ENCODE measurements around the gene CCDC90B.
"Not testable (repeated sequence)": the region's sequence is repeated elsewhere in the genome, so short reads cannot be mapped to it uniquely, and the experiment has no call there.

CCDC90B gene, protein sequence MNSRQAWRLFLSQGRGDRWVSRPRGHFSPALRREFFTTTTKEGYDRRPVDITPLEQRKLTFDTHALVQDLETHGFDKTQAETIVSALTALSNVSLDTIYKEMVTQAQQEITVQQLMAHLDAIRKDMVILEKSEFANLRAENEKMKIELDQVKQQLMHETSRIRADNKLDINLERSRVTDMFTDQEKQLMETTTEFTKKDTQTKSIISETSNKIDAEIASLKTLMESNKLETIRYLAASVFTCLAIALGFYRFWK

DNA sequence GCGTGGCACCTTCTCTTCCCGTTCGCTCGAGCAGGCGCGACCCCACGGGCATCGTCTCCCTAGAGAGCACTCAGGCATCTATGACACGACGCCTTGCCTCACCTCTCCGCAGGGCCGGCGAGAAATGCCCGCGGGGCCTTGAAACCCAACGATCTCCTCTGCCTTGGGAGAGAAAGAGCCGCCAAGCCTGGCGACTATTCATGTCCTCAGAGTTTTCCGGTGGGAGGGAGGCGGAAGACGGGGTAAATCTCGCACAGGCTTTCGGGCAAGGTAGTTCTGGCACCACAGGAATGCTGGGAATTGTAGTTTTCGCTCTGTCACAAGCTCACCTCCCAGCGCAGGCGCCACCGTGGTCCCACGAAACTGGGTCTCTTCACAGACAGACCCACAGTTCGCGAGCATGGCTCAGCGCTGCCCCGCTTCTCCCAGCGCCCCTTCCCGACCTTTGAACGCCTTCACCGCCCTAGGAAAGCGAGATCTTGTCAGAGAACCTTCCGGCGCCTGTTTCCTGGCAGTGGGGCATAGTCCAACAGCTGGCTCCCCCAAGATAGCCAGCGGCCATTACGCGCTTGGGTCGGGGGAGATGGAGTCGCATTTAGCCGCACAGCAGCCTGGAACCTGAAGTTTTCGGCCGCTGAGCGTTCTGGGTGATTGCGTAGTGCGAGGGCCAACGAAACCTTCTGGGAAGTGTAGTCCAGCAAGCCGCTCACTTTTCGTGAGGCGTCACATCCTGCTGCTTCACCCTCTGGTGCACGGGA is at the start of gene CCDC90B:
TSS of gene CCDC90B (minus strand) at position 597 of the 758 bp plus-strand sequence. CDS start at position 202, 395 bp downstream.
- DNase-seq (ENCODE audit: low read depth): peak; percentile 95

DNA sequence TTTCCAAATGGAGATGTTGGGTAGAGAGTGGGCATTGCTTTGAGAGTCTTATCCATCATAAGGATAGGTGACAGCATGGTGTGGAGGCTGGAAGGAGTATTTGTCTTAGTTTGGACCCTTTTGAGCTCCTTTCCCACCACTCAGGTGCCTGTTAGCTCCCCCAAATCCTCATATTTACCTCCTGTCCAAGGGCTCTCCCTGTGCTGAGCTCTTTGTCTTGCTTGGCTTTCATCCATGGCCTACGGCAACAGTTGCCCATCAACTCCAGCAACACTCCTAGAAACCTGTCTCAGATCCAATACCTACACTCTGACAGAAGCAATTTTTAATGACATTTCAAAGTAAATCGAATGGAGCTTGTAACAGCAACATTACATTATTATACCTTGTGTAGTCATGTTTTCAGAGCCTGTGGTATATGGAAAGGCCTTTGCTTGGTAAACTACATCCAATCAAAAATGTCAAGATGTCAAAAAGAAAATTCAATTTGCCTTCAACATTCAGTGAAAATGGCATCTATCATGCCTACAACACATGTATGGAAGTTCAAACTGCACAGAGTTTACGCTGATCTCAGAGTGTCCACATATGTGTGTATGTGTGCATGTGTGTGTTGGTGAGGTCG is 49.4 kb upstream of the CCDC90B start:
- DNase-seq (ENCODE audit: low read depth): no peak

DNA sequence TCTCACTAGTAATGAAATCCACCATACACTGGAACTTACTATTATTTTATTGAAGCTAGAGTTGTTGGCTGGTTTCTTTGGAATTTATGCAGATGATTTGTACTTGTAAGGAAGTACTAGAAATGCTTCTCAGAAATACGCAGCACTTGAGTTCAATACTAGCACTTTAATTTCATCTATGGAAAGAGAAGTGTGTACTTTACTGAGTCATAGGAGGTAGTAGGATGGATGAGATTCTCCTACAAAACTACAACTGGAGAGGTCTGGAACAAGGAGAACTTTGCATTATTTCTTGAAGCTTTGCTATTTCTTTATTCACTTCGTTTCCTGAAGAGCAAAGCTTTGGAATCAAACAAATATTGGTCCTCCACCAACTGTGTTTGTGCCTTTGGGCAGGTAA is 44.1 kb upstream of the CCDC90B start:
- no peak for DNase-seq (ENCODE audit: low read depth)

DNA sequence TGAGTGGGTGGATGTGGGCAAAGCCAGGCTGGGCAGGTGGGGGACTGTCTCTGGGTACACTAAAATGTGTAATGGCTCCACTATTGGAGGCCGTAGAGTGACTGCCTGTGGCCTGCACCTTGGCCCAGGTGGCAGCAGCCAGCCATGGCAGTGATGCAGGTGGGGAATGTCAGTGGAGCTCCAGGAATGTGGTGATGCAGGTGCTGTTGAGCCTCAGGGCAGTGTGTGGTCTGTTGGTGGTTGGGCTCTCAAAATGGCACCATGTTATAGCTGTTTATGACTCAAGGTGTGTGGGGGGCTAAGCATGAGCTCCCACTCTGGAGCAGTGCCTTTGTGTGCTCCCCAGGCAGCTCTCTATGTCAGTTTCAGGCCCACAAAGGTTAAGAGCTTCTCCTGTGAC is 40.2 kb upstream of the CCDC90B start:
- DNase-seq (ENCODE audit: low read depth): no peak

DNA sequence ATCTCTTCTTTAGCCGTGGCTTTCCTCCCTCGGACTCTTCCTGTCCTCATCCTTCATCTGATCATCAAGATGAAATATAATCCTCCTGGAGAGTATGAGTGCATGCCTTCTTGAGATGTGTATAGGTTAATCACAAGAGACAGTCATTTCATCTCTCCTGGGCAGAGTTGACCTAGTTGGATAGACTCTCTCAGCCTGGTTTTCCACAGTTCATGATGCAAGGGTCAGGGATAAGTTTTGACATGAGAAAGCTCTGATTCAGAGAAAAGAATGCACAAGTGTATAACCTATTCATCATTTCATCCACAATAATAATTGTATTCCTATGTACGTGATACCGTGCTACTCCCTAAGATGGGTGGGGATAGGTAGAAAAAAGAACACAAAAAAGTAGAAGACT is 33.2 kb upstream of the CCDC90B start:
- DNase-seq (ENCODE audit: low read depth): no peak

DNA sequence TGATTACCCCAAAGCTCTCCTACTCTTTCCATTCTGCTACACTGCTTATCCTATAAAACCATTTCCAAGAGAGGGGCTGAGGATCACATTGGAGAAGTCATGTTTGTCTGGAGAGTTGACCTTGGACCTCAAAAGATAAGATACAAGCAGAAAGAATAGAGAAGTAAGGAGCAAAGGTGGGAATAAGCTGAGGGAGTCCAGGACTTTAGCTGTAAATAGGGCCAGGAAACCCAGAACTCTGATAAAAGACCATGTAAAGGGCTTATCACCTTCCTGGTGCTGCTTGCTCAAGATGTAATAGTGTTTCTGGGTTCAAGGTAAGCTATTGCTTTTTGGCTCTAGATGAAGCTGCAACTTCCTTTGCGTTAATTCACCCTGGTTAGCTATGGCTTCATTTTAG is 32.8 kb upstream of the CCDC90B start:
- DNase-seq (ENCODE audit: low read depth): no peak

DNA sequence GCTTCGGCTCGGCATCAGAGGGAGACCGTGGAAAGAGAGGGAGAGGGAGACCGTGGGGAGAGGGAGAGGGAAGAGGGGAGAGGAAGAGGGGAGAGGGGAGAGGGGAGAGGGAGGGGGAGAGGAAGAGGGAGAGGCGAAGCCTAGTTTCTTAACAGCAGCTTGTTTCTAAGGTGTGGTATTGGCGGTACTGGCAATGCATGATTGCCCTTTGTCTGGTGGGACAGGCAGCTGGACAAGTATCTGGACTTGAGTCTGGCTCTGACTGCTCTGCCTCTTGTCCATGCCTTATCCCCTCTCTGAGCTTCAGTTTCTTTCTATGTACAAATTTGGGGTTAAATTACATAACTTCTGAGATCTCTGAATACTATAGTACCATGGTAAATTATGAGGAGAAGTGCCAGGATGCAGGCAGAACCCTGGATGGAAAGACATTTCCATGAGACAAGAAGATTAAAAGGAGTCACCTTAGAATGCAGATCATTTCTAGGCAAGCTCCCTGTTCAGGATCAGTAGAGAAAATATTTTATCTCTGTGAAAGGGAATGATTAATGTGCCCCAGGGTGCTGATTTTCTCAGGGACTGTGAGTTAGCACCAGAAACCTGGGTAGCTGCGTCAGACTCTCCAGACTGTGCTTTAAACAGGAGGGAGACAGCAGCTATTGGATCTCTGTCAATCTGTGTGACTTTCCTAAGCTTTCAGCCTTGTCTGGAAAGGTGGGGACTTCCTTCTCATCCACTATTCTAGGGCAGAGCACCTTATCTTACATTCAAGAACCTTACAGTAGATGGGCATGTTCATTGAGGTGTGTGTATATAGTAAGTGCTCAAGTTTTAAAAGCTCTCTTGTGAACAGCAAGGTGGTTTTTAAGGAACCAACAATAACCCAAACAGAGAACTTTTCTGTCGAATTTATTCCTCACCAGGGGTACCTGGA is 31.9 kb upstream of the CCDC90B start:
- no peak for DNase-seq (ENCODE audit: low read depth)

DNA sequence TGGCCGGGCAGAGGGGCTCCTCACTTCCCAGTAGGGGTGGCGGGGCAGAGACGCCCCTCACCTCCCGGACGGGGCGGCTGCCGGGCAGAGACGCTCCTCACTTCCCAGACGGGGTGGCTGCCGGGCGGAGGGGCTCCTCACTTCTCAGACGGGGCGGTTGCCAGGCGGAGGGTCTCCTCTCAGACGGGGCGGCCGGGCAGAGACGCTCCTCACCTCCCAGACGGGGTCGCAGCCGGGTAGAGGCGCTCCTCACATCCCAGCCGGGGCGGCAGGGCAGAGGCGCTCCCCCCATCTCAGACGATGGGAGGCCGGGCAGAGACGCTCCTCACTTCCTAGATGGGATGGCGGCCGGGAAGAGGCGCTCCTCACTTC is 30.7 kb upstream of the CCDC90B start:
- DNase-seq (ENCODE audit: low read depth): not testable (repeated sequence)

DNA sequence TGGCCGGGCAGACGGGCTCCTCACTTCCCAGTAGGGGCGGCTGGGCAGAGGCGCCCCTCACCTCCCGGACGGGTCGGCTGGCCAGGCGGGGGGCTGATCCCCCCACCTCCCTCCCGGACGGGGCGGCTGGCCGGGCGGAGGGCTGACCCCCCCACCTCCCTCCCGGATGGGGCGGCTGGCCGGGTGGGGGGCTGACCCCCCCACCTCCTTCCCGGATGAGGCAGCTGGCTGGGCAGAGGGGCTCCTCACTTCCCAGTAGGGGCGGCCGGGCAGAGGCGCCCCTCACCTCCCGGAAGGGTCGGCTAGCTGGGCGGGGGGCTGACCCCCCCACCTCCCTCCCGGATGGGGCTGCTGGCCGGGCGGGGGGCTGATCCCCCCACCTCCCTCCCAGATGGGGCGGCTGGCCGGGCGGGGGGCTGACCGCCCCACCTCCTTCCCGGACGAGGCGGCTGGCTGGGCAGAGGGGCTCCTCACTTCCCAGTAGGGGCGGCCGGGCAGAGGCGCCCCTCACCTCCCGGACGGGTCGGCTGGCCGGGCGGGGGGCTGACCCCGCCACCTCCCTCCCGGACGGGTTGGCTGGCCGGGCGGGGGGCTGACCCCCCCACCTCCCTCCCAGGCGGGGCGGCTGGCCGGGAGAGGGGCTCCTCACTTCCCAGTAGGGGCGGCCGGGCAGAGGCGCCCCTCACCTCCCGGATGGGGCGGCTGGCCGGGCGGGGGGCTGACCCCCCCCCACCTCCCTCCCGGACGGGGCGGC is 30.2 kb upstream of the CCDC90B start:
- not testable (repeated sequence) for DNase-seq (ENCODE audit: low read depth)

DNA sequence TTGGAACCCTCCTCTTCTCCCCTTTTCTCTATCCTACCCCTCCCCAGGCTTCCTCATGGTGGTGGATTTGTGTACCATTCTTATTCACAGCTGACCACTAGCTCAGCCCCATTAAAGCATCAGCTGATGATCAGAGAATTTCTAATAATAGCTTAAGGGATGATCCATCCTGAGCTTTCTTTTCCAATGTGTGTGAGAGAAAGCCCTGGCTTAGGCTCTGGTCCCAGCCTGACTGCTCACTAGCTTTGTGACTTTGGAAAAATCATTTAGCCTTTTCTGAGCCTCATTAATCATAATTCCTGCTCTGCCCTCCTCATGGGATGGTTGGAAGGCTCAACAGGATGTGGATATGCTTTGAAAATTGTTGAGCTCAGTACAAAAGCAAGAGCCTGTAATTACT is 26.3 kb upstream of the CCDC90B start:
- no peak for DNase-seq (ENCODE audit: low read depth)

DNA sequence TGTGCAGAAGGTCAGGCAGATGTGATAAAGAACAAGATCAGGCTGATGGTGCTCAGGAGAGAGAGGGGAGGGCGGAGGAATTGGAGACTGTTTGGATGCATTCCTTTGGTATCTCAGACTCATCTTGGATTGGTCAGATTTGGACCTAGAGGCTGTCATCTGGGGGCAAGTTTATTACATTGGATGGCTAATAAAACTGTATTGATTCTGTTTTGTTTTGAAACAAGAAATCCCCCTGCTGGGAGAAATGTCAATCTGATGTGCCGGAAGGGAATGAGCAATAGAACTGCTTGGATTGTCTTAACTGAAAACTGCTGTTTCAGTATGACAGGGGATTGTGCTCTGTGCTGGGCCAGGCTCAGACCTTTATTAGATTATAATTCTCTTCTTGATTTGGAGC is 25.5 kb upstream of the CCDC90B start:
- DNase-seq (ENCODE audit: low read depth): no peak

DNA sequence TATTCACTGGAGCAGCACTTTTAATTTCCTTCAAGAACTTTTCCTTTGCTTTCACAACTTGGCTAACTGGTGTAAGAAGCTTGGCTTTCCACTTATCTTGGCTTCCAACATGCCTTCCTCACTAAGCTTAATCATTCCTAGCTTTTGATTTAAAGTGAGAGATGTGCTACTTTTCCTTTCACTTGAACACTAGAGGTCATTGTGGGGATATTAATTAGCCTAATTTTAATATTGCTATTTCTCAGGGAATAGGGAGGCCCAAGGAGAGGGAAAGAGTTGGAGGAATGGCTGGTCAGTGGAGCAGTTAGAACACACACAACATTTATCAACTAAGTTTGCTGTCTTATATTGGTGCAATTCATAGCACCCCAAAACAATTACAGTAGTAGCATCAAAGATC is 24.6 kb upstream of the CCDC90B start:
- DNase-seq (ENCODE audit: low read depth): no peak

DNA sequence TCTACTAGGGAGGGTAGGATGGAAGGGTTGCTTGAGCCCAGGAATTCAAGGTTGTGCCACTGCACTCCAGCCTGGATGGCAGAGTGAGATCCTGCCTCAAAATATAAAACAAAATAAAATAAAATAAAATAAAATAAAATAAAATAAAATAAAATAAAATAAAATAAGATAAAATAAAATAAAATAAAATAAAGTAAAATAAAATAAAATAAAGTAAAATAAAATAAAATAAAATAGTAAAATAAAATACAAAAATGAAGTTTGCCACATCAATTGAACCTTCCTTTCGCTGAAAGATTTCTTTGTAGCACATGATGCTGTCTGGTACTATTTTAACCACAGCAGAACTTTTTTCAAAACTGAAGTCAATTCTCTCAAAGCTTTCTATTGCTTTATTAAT is 22.4 kb upstream of the CCDC90B start:
- DNase-seq (ENCODE audit: low read depth): not testable (repeated sequence)

DNA sequence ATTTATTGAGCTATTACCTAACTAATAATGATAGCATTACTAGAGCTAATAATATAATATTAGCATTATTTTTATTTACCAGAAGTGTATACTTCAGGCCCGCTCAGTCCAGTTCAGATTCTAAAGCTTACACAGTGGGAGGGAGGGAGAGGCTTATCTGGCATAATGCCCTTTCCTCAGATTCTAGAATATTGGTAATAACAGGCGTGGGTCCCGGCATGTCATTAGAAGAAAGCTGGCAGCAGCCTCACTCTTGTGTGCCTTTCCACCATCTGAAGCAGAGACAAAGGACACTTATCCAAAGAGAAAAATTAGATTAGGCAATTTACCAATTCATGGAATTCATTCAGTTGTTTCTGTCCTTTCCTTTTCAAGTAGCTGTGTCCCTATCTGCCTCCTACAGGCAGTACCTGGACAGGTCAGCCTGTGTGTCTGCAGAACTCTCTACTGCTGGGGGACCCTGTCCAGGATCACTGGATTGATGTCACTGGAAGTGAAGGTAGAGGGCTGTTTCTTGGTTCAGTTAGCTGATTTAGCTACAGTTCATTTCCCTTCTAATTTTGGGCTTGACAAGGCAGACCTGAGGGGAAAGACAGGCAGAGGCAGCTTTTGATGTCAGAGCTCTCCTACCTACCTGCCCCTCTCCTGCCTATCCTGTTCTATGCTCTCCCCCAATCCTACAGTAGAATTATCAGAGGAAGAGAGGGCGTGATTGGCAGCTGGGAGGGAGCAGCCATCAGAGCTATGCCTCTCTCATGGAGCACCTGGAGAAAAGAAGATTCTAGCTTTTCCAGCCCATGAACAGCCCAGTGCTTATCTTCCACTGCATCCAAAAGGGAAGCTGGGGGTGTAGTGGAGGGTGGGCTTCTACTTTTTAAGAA is 20.3 kb upstream of the CCDC90B start:
- DNase-seq (ENCODE audit: low read depth): no peak

DNA sequence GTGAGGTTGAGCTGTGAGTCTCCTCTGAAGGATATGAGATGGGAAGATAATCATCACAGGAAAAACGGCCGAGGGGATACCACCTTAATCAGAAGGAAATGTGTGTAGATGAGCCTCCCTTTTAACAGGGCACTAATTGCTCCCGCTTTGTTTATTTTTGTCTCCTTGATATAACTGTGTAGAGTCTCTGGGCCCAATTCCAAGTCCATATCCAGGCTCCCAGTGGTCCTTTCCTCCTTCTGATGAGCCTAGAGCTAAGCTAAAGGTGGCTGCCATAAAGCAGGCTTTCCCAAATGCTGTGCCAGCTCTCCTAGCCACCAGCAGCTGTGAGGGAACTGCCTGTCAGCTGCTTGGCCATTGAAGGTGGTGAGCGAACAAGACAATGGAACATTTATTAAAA is 17.1 kb upstream of the CCDC90B start:
- no peak for DNase-seq (ENCODE audit: low read depth)

DNA sequence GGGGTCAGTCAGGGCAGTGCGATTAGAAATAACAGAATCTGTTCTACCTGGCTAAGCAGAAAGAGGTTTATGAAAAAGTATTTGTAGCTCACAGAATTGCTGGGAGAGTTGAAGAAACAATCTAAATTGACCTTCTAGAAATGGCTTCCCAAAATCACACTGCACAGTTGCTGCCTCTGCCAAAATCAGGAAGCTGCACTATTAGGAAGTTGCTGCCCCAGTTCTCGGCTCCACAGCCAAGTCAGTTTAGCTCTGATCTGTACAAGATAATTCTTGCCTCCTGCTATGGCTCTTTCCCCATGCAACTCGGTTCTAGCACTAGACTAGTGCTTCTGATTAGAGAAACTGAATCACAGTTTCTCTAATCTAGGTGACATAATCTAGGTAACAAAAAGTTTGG is 16.0 kb upstream of the CCDC90B start:
- DNase-seq (ENCODE audit: low read depth): no peak

DNA sequence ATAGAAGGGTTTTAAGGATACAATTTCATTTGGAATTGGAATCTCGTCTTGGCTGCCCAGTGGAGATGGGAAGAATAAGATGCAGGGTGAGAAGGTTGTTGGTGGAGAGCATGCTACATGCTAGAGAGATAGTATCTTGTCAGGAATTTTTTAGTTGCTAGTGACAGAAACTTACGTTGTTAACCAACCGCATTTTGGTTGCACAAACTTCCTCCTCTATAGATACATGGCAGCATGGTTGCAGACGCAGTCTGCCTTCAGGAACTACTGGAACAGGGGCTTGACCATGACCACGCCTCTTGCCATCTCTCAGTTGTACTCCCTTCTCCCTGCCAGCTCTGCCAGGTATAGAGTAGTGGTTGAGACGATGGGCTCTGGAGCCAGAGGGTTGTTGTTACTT is 13.5 kb upstream of the CCDC90B start:
- no peak for DNase-seq (ENCODE audit: low read depth)

DNA sequence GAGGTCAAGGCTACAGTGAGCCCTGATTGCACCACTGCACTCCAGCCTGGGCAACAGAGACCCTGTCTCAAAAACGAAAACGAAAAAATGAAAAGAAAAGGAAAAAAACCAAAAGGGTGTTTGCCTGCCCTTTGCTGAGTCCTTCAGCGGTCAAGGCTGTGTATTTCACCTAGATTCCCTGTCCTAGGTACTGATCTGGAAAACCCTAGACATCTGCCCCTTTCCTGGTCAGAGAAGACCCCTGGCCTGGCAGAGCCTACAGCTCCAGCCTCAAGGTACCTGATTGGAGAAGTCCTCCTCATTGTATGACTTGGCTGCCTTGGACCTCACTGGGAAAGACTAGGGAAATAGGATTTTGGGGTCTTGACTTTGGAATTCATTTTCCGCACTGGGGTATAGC is 8.0 kb upstream of the CCDC90B start:
- DNase-seq (ENCODE audit: low read depth): no peak

DNA sequence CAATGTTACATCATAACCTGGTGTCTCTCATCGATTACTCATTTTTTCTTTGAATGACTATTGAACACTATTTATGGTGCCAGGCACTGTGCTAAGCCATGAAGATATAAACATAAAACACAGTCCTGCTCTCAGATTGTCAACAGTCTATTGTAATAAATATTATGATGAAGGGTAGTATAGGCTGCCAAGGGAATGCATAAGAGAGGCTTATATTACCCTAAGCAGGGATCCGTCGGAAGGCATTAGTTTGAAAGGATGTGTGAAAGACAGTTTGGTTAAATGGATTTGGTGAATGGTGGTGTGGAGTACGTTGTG is 7.2 kb upstream of the CCDC90B start:
- DNase-seq (ENCODE audit: low read depth): no peak

DNA sequence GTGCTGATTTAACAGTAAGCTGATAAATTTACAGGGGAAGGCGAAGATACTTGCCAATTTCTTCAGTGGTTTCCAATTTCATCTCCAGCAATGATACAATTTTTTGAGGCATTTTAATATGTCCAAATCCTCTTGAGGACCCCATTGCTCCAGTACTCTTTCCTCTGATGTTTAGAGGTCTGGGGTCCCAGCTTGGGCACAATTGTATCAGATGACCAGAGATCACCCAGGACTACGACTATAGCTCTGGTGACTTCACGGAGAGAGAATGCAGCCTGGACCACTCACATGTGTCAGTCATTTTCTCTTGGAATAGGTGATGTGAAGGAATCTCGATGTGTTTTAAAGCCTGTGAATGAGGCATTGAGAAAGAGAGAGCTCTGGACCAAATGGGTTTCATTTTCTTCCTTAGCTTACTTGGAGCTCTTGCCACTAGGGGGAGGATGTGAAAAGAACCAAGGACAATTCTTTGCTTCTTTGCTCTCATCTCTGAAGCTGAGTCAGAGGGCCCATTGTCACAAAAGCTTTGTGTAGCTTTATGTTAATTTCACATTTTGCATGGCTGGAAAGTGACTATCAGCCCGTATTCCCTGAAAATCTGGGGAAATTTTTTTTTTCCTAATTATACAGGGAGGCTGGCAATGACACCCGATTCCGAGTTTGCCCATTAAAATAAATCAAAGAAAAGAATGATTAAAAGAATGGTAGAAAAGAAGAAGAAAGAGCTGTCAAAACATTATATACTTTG is 6.7 kb upstream of the CCDC90B start:
- peak; percentile 41 for DNase-seq (ENCODE audit: low read depth)
